Mesenchymal stem cell (in vitro differentiated cells and primary cell): ENCODE results near the gene VAV2.

Experiments
- DNase-seq: peaks from one replicate; pipeline ENCODE4 v3.0.0-alpha.2; 2013
- H2AFZ ChIP-seq: one replicate; pipeline ENCODE4 v1.6.1; 2013; ENCODE audit warnings: low read depth, mild to moderate bottlenecking, control low read depth, inconsistent platforms, low read length, moderate library complexity
- H2AK5ac ChIP-seq: 2 replicates; pipeline ENCODE4 v1.6.1; 2013; ENCODE audit warnings: low read length, moderate library complexity, mild to moderate bottlenecking, inconsistent platforms; ENCODE audit not compliant: severe bottlenecking
- H2BK120ac ChIP-seq: one replicate; pipeline ENCODE4 v1.6.1; 2013; ENCODE audit warnings: low read depth, mild to moderate bottlenecking, inconsistent platforms, low read length, moderate library complexity
- H2BK12ac ChIP-seq, 2 experiments: one replicate each; pipeline ENCODE4 v1.6.1; 2013; ENCODE audit warnings: inconsistent platforms in 2 of 2, low read length in 2 of 2, mild to moderate bottlenecking in 2 of 2, moderate library complexity in 2 of 2, control low read depth in 1 of 2
- H2BK15ac ChIP-seq: one replicate; pipeline ENCODE4 v1.6.1; 2013; ENCODE audit warnings: mild to moderate bottlenecking, low read depth, inconsistent platforms; ENCODE audit not compliant: poor library complexity, severe bottlenecking
- H2BK5ac ChIP-seq: 2 replicates; pipeline ENCODE4 v1.6.1; 2013; ENCODE audit warnings: low read depth, mild to moderate bottlenecking, low read length, control low read depth, inconsistent platforms; ENCODE audit not compliant: poor library complexity, severe bottlenecking
- H3K14ac ChIP-seq, 2 experiments: one replicate each; pipeline ENCODE4 v1.6.1; 2013; ENCODE audit warnings: inconsistent platforms in 2 of 2, low read length in 2 of 2, control low read depth in 1 of 2, mild to moderate bottlenecking in 1 of 2, moderate library complexity in 1 of 2
- H3K18ac ChIP-seq, 2 experiments: one replicate each; pipeline ENCODE4 v1.6.1; 2013; ENCODE audit warnings: inconsistent platforms in 2 of 2, low read length in 2 of 2, control low read depth in 1 of 2, low read depth in 1 of 2, mild to moderate bottlenecking in 1 of 2
- H3K23ac ChIP-seq, 2 experiments: one replicate each; pipeline ENCODE4 v1.6.1; 2013; ENCODE audit warnings: inconsistent platforms in 2 of 2, low read length in 2 of 2, mild to moderate bottlenecking in 2 of 2, moderate library complexity in 2 of 2, control low read depth in 1 of 2
- H3K27ac ChIP-seq: 2 replicates; pipeline ENCODE4 v1.5.1; 2013; ENCODE audit warnings: mild to moderate bottlenecking, moderate library complexity, low read length, control low read depth, inconsistent platforms; ENCODE audit not compliant: poor library complexity, severe bottlenecking
- H3K27me3 ChIP-seq, 2 experiments: 2 replicates each; pipeline versions ENCODE4 v1.6.1 to v1.7.0; 2013; ENCODE audit warnings: low read length in 2 of 2, mild to moderate bottlenecking in 2 of 2, moderate library complexity in 2 of 2, control low read depth in 1 of 2, inconsistent platforms in 1 of 2; ENCODE audit not compliant: control insufficient read depth in 1 of 2, insufficient read depth in 1 of 2
- H3K36me3 ChIP-seq, 2 experiments: 2 replicates each; pipeline versions ENCODE4 v1.6.1 to v1.7.0; 2013; ENCODE audit warnings: low read length in 2 of 2, control low read depth in 1 of 2, inconsistent platforms in 1 of 2, low read depth in 1 of 2, mild to moderate bottlenecking in 1 of 2; ENCODE audit not compliant: insufficient read depth in 2 of 2, control insufficient read depth in 1 of 2
- H3K4ac ChIP-seq, 2 experiments: one replicate each; pipeline ENCODE4 v1.6.1; 2013; ENCODE audit warnings: inconsistent platforms in 2 of 2, low read length in 2 of 2, mild to moderate bottlenecking in 2 of 2, moderate library complexity in 2 of 2, control low read depth in 1 of 2, low read depth in 1 of 2
- H3K4me1 ChIP-seq: 2 replicates; pipeline ENCODE4 v1.6.1; 2013; ENCODE audit warnings: low read depth, low read length, control low read depth; ENCODE audit not compliant: control insufficient read depth, insufficient read depth
- H3K4me2 ChIP-seq: 2 replicates; pipeline ENCODE4 v1.6.1; 2013; ENCODE audit warnings: low read length, mild to moderate bottlenecking, inconsistent platforms; ENCODE audit not compliant: poor library complexity, severe bottlenecking
- H3K4me3 ChIP-seq, 2 experiments: 2 replicates each; pipeline versions ENCODE4 v1.5.1 to v1.7.0; 2013; ENCODE audit warnings: low read length in 2 of 2, mild to moderate bottlenecking in 2 of 2, control low read depth in 1 of 2, low read depth in 1 of 2; ENCODE audit not compliant: insufficient read depth in 1 of 2
- H3K79me1 ChIP-seq: replicated peaks from 2 replicates; pipeline ENCODE4 v1.6.1; 2013; ENCODE audit warnings: mild to moderate bottlenecking, control low read depth, low read length, inconsistent platforms; ENCODE audit not compliant: poor library complexity, severe bottlenecking
- H3K9ac ChIP-seq: 2 replicates; pipeline ENCODE4 v1.7.0; 2013; ENCODE audit warnings: mild to moderate bottlenecking, low read length, moderate library complexity
- H3K9me3 ChIP-seq: 2 replicates; pipeline ENCODE4 v1.7.0; 2013; ENCODE audit warnings: mild to moderate bottlenecking, low read length; ENCODE audit not compliant: control insufficient read depth
- H4K8ac ChIP-seq: one replicate; pipeline ENCODE4 v1.6.1; 2013; ENCODE audit warnings: inconsistent platforms, mild to moderate bottlenecking, low read length, moderate library complexity
- H4K91ac ChIP-seq: one replicate; pipeline ENCODE4 v1.6.1; 2013; ENCODE audit warnings: mild to moderate bottlenecking, low read length, inconsistent platforms
- WGBS: methylation state at CpG from one replicate; pipeline ENCODE4 v1.1.7; 2013; ENCODE audit warnings: mixed read lengths; 5-methylcytosine and 5-hydroxymethylcytosine counted together

Gene VAV2

GRCh38 chr9:133783331-133783731, 208.8 kb downstream of the VAV2 start:
- WGBS = 89% methylated on average over 13 of the region's 13 CpGs
- Histone ChIP-seq H3K27me3 (no peaks in the 10 kb centered on the region), H2BK12ac (no peak overlapping the region), H3K4ac (no peak overlapping the region), H3K36me3 (peaks cover 46 to 93% of the 10 kb centered on the region in 2 experiments), H3K23ac (no peak overlapping the region), H2AFZ (no peak overlapping the region), H2BK120ac (no peak overlapping the region), H4K91ac (peak overlapping the region; percentile 25), H3K9me3 (no peaks in the 10 kb centered on the region), H4K8ac (no peak overlapping the region), H3K79me1 (peaks cover 40% of the 10 kb centered on the region), H3K4me1 (peaks cover 23% of the 10 kb centered on the region), H3K9ac (no peak overlapping the region), H2BK5ac (no peak overlapping the region), H3K4me3 (no peak overlapping the region), H3K4me2 (no peak overlapping the region), H3K18ac (no peak overlapping the region), H3K27ac (no peak overlapping the region), H3K14ac (no peak overlapping the region), H2BK15ac (no peak overlapping the region), H2AK5ac (no peak overlapping the region)
- DNase-seq = no peak

GRCh38 chr9:133782157-133783130, 209.7 kb downstream of the VAV2 start:
- no peak overlapping the region for H4K8ac ChIP-seq
- H2BK120ac ChIP-seq = no peak overlapping the region
- H2AFZ ChIP-seq = no peak overlapping the region
- no peak overlapping the region for H3K4me2 ChIP-seq
- no peak overlapping the region for H3K27ac ChIP-seq
- peaks cover 55 to 93% of the 10 kb centered on the region in 2 experiments for H3K36me3 ChIP-seq
- H3K4ac ChIP-seq = no peak overlapping the region
- H3K27me3 ChIP-seq = no peaks in the 10 kb centered on the region
- no peak overlapping the region for H3K23ac ChIP-seq
- no peaks in the 10 kb centered on the region for H3K9me3 ChIP-seq
- no peak overlapping the region for H2BK12ac ChIP-seq
- peaks cover 19% of the 10 kb centered on the region for H3K4me1 ChIP-seq
- H3K9ac ChIP-seq = no peak overlapping the region
- no peak overlapping the region for H3K14ac ChIP-seq
- WGBS = 52% methylated on average over 14 of the region's 16 CpGs
- H3K79me1 ChIP-seq = peaks cover 41% of the 10 kb centered on the region
- H3K4me3 ChIP-seq = no peak overlapping the region
- peak; percentile 68 for DNase-seq
- H4K91ac ChIP-seq = no peak overlapping the region
- H2BK15ac ChIP-seq = no peak overlapping the region
- H2BK5ac ChIP-seq = no peak overlapping the region
- no peak overlapping the region for H3K18ac ChIP-seq
- H2AK5ac ChIP-seq = no peak overlapping the region

- H3K23ac ChIP-seq = no peak overlapping the region
- H2AK5ac ChIP-seq = no peak overlapping the region
- H3K18ac ChIP-seq = no peak overlapping the region
- H3K14ac ChIP-seq = no peak overlapping the region
- peaks cover 61 to 92% of the 10 kb centered on the region in 2 experiments for H3K36me3 ChIP-seq
- no peak overlapping the region for H3K9ac ChIP-seq
- 98% methylated on average over 8 of the region's 10 CpGs for WGBS
- no peak overlapping the region for H2BK120ac ChIP-seq
- H3K4me3 ChIP-seq = no peak overlapping the region
- H4K91ac ChIP-seq = no peak overlapping the region
- H3K4me1 ChIP-seq = peaks cover 19% of the 10 kb centered on the region
- no peak overlapping the region for H3K4ac ChIP-seq
- no peak overlapping the region for H3K27ac ChIP-seq
- H2BK12ac ChIP-seq = no peak overlapping the region
- H2BK15ac ChIP-seq = no peak overlapping the region
- H2AFZ ChIP-seq = no peak overlapping the region
- no peak overlapping the region for H3K4me2 ChIP-seq
- no peaks in the 10 kb centered on the region for H3K27me3 ChIP-seq
- H2BK5ac ChIP-seq = no peak overlapping the region
- H3K9me3 ChIP-seq = no peaks in the 10 kb centered on the region
- H4K8ac ChIP-seq = no peak overlapping the region
- H3K79me1 ChIP-seq = peaks cover 45% of the 10 kb centered on the region
- DNase-seq = no peak
Measured at GRCh38 chr9:133781828-133782135, 210.3 kb downstream of the VAV2 start.

- no peak overlapping the region for H4K8ac ChIP-seq
- H3K4ac ChIP-seq = no peak overlapping the region
- no peak overlapping the region for H2BK120ac ChIP-seq
- no peak overlapping the region for H3K4me3 ChIP-seq
- no peaks in the 10 kb centered on the region for H3K9me3 ChIP-seq
- peaks cover 19% of the 10 kb centered on the region for H3K4me1 ChIP-seq
- no peak overlapping the region for H3K18ac ChIP-seq
- H3K27me3 ChIP-seq = no peaks in the 10 kb centered on the region
- no peak overlapping the region for H2BK12ac ChIP-seq
- DNase-seq = no peak
- H3K27ac ChIP-seq = no peak overlapping the region
- peaks cover 65 to 93% of the 10 kb centered on the region in 2 experiments for H3K36me3 ChIP-seq
- no peak overlapping the region for H2BK15ac ChIP-seq
- H3K4me2 ChIP-seq = no peak overlapping the region
- H3K79me1 ChIP-seq = peaks cover 50% of the 10 kb centered on the region
- H4K91ac ChIP-seq = no peak overlapping the region
- H3K14ac ChIP-seq = no peak overlapping the region
- whole genome bisulfite sequencing = 97% methylated on average over 15 of the region's 15 CpGs
- no peak overlapping the region for H3K9ac ChIP-seq
- H2AK5ac ChIP-seq = no peak overlapping the region
- no peak overlapping the region for H3K23ac ChIP-seq
- H2AFZ ChIP-seq = no peak overlapping the region
- H2BK5ac ChIP-seq = no peak overlapping the region
Measured at GRCh38 chr9:133780962-133781827, 210.9 kb downstream of the VAV2 start.
